ENCODE data around the gene KLHL41. TPM values are rescaled to one million over a fixed set of nuclear protein-coding genes. Genes with fewer than 3 reads are reported as not detected.

KLHL41 gene
- total RNA-seq, 1 donor from 2014 or later, result not detected

- Histone ChIP-seq H3K9me3 (ENCODE audit: insufficient read depth, low read depth, low read length) (no peaks in the 10 kb centered on the region), H2AFZ (ENCODE audit: low read depth, low read length) (no peak overlapping the region), H3K4me1 (ENCODE audit: insufficient read depth, low read length) (no peaks in the 10 kb centered on the region), H3K4me3 (ENCODE audit: insufficient read depth, low read depth, low read length) (no peak overlapping the region), H4K20me1 (ENCODE audit: insufficient read depth, low read length) (no peaks in the 10 kb centered on the region), H3K27ac (ENCODE audit: low read depth, low read length) (no peak overlapping the region), H3K27me3 (ENCODE audit: insufficient read depth, low read length) (no peaks in the 10 kb centered on the region), H3K79me2 (ENCODE audit: insufficient read depth, low read length) (no peaks in the 10 kb centered on the region), H3K4me2 (ENCODE audit: low read length) (no peak overlapping the region), H3K9ac (ENCODE audit: low read length) (no peak overlapping the region), H3K36me3 (ENCODE audit: insufficient read depth, low read length) (no peaks in the 10 kb centered on the region)
- Mint-ChIP-seq H3K4me3 (ENCODE audit: unreplicated experiment) (no peak overlapping the region), H3K9me3 (ENCODE audit: unreplicated experiment) (no peaks in the 10 kb centered on the region), H3K36me3 (ENCODE audit: low read depth, unreplicated experiment) (no peaks in the 10 kb centered on the region), H3K27me3 (ENCODE audit: low read depth, unreplicated experiment) (no peaks in the 10 kb centered on the region), H3K27ac (ENCODE audit: unreplicated experiment) (no peak overlapping the region), H3K4me1 (ENCODE audit: low read depth, unreplicated experiment) (no peaks in the 10 kb centered on the region)
- DNase-seq (ENCODE audit: low read depth), result no peak
- FAIRE-seq, result no peak
- TF ChIP-seq EZH2 (IDR thresholded peaks at IDR 0.05; ENCODE audit: insufficient read depth, low read length), result no peak
- TF ChIP-seq CTCF (IDR thresholded peaks at IDR 0.05; ENCODE audit: insufficient read depth, low read depth, low read length), result no peak
Measured at GRCh38 chr2:169523681-169524080, 14.2 kb downstream of the KLHL41 start.

GRCh38 chr2:169525434-169525833 is 15.9 kb downstream of the KLHL41 start:
- H3K27me3 Mint-ChIP-seq (ENCODE audit: low read depth, unreplicated experiment), result no peaks in the 10 kb centered on the region
- no peaks in the 10 kb centered on the region for H3K4me1 Mint-ChIP-seq (ENCODE audit: low read depth, unreplicated experiment)
- no peak overlapping the region for H3K27ac ChIP-seq (ENCODE audit: low read depth, low read length)
- H3K4me1 ChIP-seq (ENCODE audit: insufficient read depth, low read length), result no peaks in the 10 kb centered on the region
- H3K4me3 ChIP-seq (ENCODE audit: insufficient read depth, low read depth, low read length), result no peak overlapping the region
- H3K27ac Mint-ChIP-seq (ENCODE audit: unreplicated experiment), result no peak overlapping the region
- H4K20me1 ChIP-seq (ENCODE audit: insufficient read depth, low read length), result no peaks in the 10 kb centered on the region
- H3K36me3 ChIP-seq (ENCODE audit: insufficient read depth, low read length), result no peaks in the 10 kb centered on the region
- H3K9me3 ChIP-seq (ENCODE audit: insufficient read depth, low read depth, low read length), result no peaks in the 10 kb centered on the region
- H3K36me3 Mint-ChIP-seq (ENCODE audit: low read depth, unreplicated experiment), result no peaks in the 10 kb centered on the region
- H3K4me2 ChIP-seq (ENCODE audit: low read length), result no peak overlapping the region
- no peak for FAIRE-seq
- no peak for TF ChIP-seq CTCF (IDR thresholded peaks at IDR 0.05; ENCODE audit: insufficient read depth, low read depth, low read length)
- no peaks in the 10 kb centered on the region for H3K79me2 ChIP-seq (ENCODE audit: insufficient read depth, low read length)
- H3K9ac ChIP-seq (ENCODE audit: low read length), result no peak overlapping the region
- no peak overlapping the region for H2AFZ ChIP-seq (ENCODE audit: low read depth, low read length)
- DNase-seq (ENCODE audit: low read depth), result no peak
- H3K27me3 ChIP-seq (ENCODE audit: insufficient read depth, low read length), result no peaks in the 10 kb centered on the region
- no peak overlapping the region for H3K4me3 Mint-ChIP-seq (ENCODE audit: unreplicated experiment)
- H3K9me3 Mint-ChIP-seq (ENCODE audit: unreplicated experiment), result no peaks in the 10 kb centered on the region

- Histone ChIP-seq H3K4me3 (ENCODE audit: insufficient read depth, low read depth, low read length) (no peak overlapping the region), H4K20me1 (ENCODE audit: insufficient read depth, low read length) (no peaks in the 10 kb centered on the region), H3K4me2 (ENCODE audit: low read length) (no peak overlapping the region), H3K79me2 (ENCODE audit: insufficient read depth, low read length) (no peaks in the 10 kb centered on the region), H3K9ac (ENCODE audit: low read length) (no peak overlapping the region), H3K4me1 (ENCODE audit: insufficient read depth, low read length) (no peaks in the 10 kb centered on the region), H3K27ac (ENCODE audit: low read depth, low read length) (no peak overlapping the region), H2AFZ (ENCODE audit: low read depth, low read length) (no peak overlapping the region), H3K9me3 (ENCODE audit: insufficient read depth, low read depth, low read length) (no peaks in the 10 kb centered on the region), H3K27me3 (ENCODE audit: insufficient read depth, low read length) (no peaks in the 10 kb centered on the region), H3K36me3 (ENCODE audit: insufficient read depth, low read length) (no peaks in the 10 kb centered on the region)
- no peaks in the 10 kb centered on the region for H3K36me3 Mint-ChIP-seq (ENCODE audit: low read depth, unreplicated experiment)
- no peak overlapping the region for H3K4me3 Mint-ChIP-seq (ENCODE audit: unreplicated experiment)
- H3K9me3 Mint-ChIP-seq (ENCODE audit: unreplicated experiment), result no peaks in the 10 kb centered on the region
- no peak for TF ChIP-seq CTCF (IDR thresholded peaks at IDR 0.05; ENCODE audit: insufficient read depth, low read depth, low read length)
- H3K27me3 Mint-ChIP-seq (ENCODE audit: low read depth, unreplicated experiment), result no peaks in the 10 kb centered on the region
- peak; percentile 12 for DNase-seq (ENCODE audit: low read depth)
- H3K27ac Mint-ChIP-seq (ENCODE audit: unreplicated experiment), result no peak overlapping the region
- no peak for FAIRE-seq
- no peaks in the 10 kb centered on the region for H3K4me1 Mint-ChIP-seq (ENCODE audit: low read depth, unreplicated experiment)
Measured at GRCh38 chr2:169526451-169526850, 16.9 kb downstream of the KLHL41 start.

All from astrocyte (in vitro differentiated cells and primary cell).